ENCODE results near the gene TFF3.

The TFF3 gene

GRCh38 chr21:42315296-42315891, at the start of gene TFF3:
Gene TFF3, minus strand, starts transcription at chr21:42315409. Its CDS starts 35 bp downstream, at chr21:42315374.
- no peaks in the 10 kb centered on the region for H3K9me3 Mint-ChIP-seq
- no peaks in the 10 kb centered on the region for H3K4me1 Mint-ChIP-seq (ENCODE audit: low read depth)
- H3K27me3 Mint-ChIP-seq (ENCODE audit: low read depth): no peaks in the 10 kb centered on the region
- no peak within 1 kb of the TSS for H3K27ac Mint-ChIP-seq
- no peaks in the 10 kb centered on the region for H3K36me3 Mint-ChIP-seq (ENCODE audit: low read depth)
- H3K4me3 Mint-ChIP-seq: no peak within 1 kb of the TSS

- no peaks in the 10 kb centered on the region for H3K9me3 Mint-ChIP-seq
- H3K27ac Mint-ChIP-seq: no peak overlapping the region
- H3K4me3 Mint-ChIP-seq: no peak overlapping the region
- H3K27me3 Mint-ChIP-seq (ENCODE audit: low read depth): peaks cover 21% of the 10 kb centered on the region
- peaks cover 3% of the 10 kb centered on the region for H3K4me1 Mint-ChIP-seq (ENCODE audit: low read depth)
- no peaks in the 10 kb centered on the region for H3K36me3 Mint-ChIP-seq (ENCODE audit: low read depth)
Observed at GRCh38 chr21:42364304-42364865, 49.2 kb upstream of the TFF3 start.

DNA sequence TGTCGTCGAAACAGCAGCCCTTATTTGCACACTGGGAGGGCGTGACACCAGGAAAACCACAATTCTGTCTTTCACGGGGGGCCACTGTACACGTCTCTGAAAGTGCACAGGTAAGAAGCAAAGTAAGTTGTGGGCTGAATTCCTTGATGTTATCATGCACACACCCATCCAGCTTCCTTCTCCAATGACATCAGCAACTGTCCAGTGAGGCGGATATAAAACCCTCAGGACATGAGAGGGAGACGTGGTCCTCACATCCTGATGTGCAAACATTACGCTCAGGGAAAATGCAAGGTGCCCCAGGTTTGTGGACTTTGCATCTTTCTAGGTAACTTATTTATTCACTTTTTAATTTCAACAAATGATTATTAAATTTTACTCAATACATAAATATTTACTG, 48.1 kb upstream of the TFF3 start:
- H3K4me1 Mint-ChIP-seq (ENCODE audit: low read depth): peaks cover 3% of the 10 kb centered on the region
- no peaks in the 10 kb centered on the region for H3K36me3 Mint-ChIP-seq (ENCODE audit: low read depth)
- peaks cover 21% of the 10 kb centered on the region for H3K27me3 Mint-ChIP-seq (ENCODE audit: low read depth)
- H3K4me3 Mint-ChIP-seq: no peak overlapping the region
- no peak overlapping the region for H3K27ac Mint-ChIP-seq
- no peaks in the 10 kb centered on the region for H3K9me3 Mint-ChIP-seq

GRCh38 chr21:42362700-42363099, 47.5 kb upstream of the TFF3 start:
- H3K9me3 Mint-ChIP-seq: peaks cover 3% of the 10 kb centered on the region
- H3K36me3 Mint-ChIP-seq (ENCODE audit: low read depth): no peaks in the 10 kb centered on the region
- H3K27me3 Mint-ChIP-seq (ENCODE audit: low read depth): peaks cover 21% of the 10 kb centered on the region
- H3K4me3 Mint-ChIP-seq: no peak overlapping the region
- H3K27ac Mint-ChIP-seq: no peak overlapping the region
- H3K4me1 Mint-ChIP-seq (ENCODE audit: low read depth): no peaks in the 10 kb centered on the region

DNA sequence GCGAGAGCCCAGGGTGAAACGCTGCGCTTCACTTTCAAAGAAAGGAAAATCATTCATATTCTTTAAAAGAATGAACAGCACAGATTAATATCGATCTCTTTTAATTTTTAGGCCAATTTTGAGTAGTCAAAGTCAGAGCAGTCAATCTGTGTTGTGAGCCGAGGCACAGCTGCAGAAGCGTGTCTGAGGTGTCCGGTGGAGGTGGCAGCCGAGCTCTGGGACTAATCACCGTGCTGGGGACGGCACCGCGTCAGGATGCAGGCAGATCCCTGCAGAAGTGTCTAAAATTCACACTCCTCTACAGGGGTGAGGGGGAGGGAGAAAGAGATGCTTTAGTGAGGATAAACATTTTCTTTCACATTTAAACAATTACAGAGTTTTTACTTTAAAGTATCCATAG, 47.0 kb upstream of the TFF3 start:
- no peak overlapping the region for H3K4me3 Mint-ChIP-seq
- H3K27me3 Mint-ChIP-seq (ENCODE audit: low read depth): peaks cover 21% of the 10 kb centered on the region
- peaks cover 7% of the 10 kb centered on the region for H3K9me3 Mint-ChIP-seq
- peaks cover 2% of the 10 kb centered on the region for H3K4me1 Mint-ChIP-seq (ENCODE audit: low read depth)
- no peaks in the 10 kb centered on the region for H3K36me3 Mint-ChIP-seq (ENCODE audit: low read depth)
- no peak overlapping the region for H3K27ac Mint-ChIP-seq

DNA sequence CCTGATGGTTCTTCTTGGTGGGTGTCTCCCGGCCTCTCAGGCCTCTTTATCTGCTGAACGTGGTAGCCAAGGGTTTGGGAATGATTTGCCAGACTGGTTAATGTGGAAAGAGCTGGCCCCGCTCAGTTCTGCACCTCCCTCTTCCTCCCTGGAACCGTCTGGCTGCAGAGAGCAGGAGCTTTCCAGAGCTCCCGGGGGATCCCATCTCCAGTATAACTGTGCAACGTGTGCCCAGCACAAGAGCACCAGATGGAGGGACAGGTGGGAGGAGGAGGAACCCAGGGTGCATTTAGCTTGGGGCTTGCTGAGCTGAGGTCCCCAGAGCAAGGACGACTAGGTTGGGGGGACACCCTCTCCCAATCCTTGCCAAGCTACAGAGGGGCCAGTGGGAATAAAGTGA, 46.1 kb upstream of the TFF3 start:
- Mint-ChIP-seq H3K4me3 (no peak overlapping the region), H3K27ac (no peak overlapping the region), H3K27me3 (ENCODE audit: low read depth) (peaks cover 21% of the 10 kb centered on the region), H3K36me3 (ENCODE audit: low read depth) (no peaks in the 10 kb centered on the region), H3K9me3 (peaks cover 16% of the 10 kb centered on the region), H3K4me1 (ENCODE audit: low read depth) (peaks cover 2% of the 10 kb centered on the region)

- H3K4me1 Mint-ChIP-seq (ENCODE audit: low read depth): peaks cover 2% of the 10 kb centered on the region
- peaks cover 21% of the 10 kb centered on the region for H3K27me3 Mint-ChIP-seq (ENCODE audit: low read depth)
- no peak overlapping the region for H3K27ac Mint-ChIP-seq
- no peaks in the 10 kb centered on the region for H3K36me3 Mint-ChIP-seq (ENCODE audit: low read depth)
- H3K4me3 Mint-ChIP-seq: no peak overlapping the region
- peaks cover 25% of the 10 kb centered on the region for H3K9me3 Mint-ChIP-seq
Observed at GRCh38 chr21:42360317-42360716, 45.1 kb upstream of the TFF3 start.

DNA sequence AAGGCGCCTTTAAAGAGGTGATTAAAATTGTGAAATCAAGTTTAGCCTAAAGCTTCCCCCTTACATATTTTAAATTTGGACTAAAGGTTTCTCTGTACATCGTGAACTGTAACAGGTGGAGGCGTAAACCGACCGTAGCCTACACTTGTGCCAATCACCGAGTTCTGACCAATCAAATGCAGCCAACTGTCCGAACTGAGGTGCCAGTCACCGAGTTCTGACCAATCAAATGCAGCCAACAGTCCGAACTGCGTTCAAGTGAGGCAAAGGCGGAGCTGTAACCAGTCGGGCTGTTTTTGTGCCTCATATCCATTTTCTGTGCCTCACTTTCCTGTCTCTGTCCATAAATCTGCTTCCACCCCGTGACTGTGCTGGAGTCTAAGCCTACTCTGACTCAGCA, 43.7 kb upstream of the TFF3 start:
- Mint-ChIP-seq H3K9me3 (peaks cover 37% of the 10 kb centered on the region), H3K4me1 (ENCODE audit: low read depth) (peaks cover 2% of the 10 kb centered on the region), H3K27ac (no peak overlapping the region)

GRCh38 chr21:42358261-42358660, 43.1 kb upstream of the TFF3 start:
- Mint-ChIP-seq H3K27ac (no peak overlapping the region), H3K4me3 (no peak overlapping the region), H3K36me3 (ENCODE audit: low read depth) (peaks cover 5% of the 10 kb centered on the region), H3K27me3 (ENCODE audit: low read depth) (peaks cover 19% of the 10 kb centered on the region), H3K9me3 (peaks cover 42% of the 10 kb centered on the region), H3K4me1 (ENCODE audit: low read depth) (peaks cover 3% of the 10 kb centered on the region)

More for the DNA sequence above, 43.7 kb upstream of the TFF3 start:
- Mint-ChIP-seq H3K36me3 (ENCODE audit: low read depth) (peaks cover 5% of the 10 kb centered on the region), H3K4me3 (no peak overlapping the region), H3K27me3 (ENCODE audit: low read depth) (peaks cover 16% of the 10 kb centered on the region)

DNA sequence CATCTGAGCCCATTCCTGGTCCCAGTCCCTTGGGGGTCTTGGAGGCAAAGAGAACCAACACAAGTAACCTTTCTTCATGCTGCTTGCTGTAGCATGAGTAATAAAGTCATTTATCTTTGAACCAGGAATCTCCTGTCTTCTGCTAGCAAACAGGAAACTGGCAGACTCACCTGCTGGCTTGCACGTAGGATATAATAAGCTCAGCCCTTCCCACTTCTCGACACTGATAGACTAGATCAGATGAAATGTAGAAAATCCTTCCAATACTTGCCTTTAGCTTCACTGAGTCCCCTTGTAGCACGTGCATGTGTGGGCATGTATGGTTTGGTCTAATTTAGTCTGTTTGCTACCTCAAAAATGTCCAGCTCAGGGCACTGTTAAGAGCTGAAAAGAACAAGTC, 42.1 kb upstream of the TFF3 start:
- Mint-ChIP-seq H3K36me3 (ENCODE audit: low read depth) (peaks cover 5% of the 10 kb centered on the region), H3K27ac (no peak overlapping the region), H3K9me3 (peaks cover 42% of the 10 kb centered on the region), H3K4me3 (no peak overlapping the region), H3K27me3 (ENCODE audit: low read depth) (peaks cover 12% of the 10 kb centered on the region), H3K4me1 (ENCODE audit: low read depth) (peaks cover 3% of the 10 kb centered on the region)

DNA sequence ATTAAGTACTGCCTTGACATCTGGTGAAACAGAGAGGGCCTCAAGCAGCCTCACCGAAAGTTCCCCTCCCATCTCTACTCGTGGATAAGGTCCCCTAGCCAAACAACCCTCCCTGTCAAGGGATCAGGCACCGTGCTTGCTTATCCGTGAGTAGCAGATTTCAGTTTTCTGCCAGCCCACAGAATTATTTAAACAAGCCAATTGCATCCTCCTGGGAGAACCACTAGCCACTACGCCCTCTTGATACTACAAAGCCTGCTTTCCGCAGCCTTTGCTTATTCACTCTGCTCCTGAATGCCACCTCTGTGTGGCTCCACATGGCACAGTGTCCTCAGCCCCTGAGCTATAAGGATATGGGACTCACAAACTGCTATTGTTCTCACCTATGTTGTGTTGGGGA, 41.4 kb upstream of the TFF3 start:
- peaks cover 5% of the 10 kb centered on the region for H3K36me3 Mint-ChIP-seq (ENCODE audit: low read depth)
- H3K27me3 Mint-ChIP-seq (ENCODE audit: low read depth): peaks cover 6% of the 10 kb centered on the region
- no peak overlapping the region for H3K27ac Mint-ChIP-seq
- H3K9me3 Mint-ChIP-seq: peaks cover 42% of the 10 kb centered on the region
- H3K4me1 Mint-ChIP-seq (ENCODE audit: low read depth): peaks cover 3% of the 10 kb centered on the region
- no peak overlapping the region for H3K4me3 Mint-ChIP-seq

DNA sequence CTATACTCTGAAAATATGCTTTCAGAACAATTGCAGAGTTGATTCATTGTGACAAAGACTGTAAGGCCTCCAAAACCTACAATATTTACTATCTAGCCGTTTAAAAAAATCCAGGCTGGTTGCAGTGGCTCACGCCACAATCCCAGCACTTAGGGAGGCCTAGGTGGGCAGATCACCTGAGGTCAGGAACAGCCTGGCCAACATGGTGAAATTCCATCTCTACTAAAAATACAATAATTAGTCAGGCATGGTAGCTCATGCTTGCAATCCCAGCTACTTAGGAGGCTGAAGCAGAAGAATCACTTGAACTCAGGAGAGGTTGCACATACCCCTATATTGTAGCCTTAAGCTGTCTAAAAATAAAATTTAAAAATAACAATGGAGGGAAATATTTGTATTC, 40.8 kb upstream of the TFF3 start:
- no peak overlapping the region for H3K4me3 Mint-ChIP-seq
- no peak overlapping the region for H3K27ac Mint-ChIP-seq
- peaks cover 42% of the 10 kb centered on the region for H3K9me3 Mint-ChIP-seq
- H3K27me3 Mint-ChIP-seq (ENCODE audit: low read depth): peaks cover 6% of the 10 kb centered on the region
- peaks cover 5% of the 10 kb centered on the region for H3K36me3 Mint-ChIP-seq (ENCODE audit: low read depth)
- peaks cover 3% of the 10 kb centered on the region for H3K4me1 Mint-ChIP-seq (ENCODE audit: low read depth)

DNA sequence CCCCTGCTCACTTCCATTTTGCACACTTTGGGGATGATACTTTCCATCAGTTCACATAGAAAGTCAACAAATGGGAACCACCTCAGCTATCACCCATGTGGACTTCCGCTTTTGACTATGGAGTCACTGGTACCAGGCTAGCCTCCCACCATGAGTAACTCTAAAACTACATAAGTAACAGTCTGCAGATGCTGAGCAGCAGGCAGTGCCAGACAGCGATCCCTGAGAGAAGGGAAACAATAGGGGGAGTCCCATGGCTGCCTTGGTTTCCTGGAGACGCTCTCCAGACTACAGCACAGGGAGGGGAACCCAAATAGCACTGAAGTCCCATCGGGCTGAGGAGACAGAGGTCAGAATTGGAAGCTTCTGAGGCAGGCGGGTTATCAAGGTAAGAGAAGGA, 38.4 kb upstream of the TFF3 start:
- Mint-ChIP-seq H3K27ac (no peak overlapping the region), H3K4me1 (ENCODE audit: low read depth) (peaks cover 3% of the 10 kb centered on the region), H3K27me3 (ENCODE audit: low read depth) (peaks cover 6% of the 10 kb centered on the region), H3K36me3 (ENCODE audit: low read depth) (peaks cover 5% of the 10 kb centered on the region), H3K9me3 (peaks cover 42% of the 10 kb centered on the region), H3K4me3 (no peak overlapping the region)

DNA sequence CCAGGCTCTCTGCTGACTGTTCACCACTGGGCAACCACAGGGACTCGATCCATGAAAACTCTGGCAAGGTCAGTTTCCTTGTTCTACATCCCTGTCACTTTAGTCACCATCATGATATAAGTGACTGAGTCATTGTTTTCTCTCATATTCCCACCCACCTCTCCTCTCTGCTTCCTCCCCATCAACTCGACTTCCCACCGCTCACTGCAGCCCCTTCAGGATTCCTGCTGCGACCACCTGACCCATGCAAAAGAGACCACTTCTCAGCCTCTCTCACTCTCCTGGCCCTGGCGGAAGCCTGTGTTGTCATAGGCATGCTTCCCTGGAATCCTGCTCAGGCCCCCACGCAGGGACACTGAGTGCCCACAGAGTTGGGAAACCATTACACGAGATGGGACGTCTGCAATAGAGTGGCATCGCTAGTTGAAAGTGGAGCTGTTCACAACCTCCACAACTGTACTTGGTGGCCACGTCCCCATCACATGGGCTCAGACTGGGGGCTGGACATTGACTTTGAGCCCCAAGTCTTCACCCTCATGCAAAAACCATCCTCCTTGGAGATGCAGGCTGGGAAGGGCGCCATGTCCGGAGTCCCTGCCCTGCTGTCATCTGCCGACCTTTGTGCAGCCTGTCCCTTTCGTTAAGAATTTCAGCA, 37.4 kb upstream of the TFF3 start:
- Mint-ChIP-seq H3K9me3 (peaks cover 39% of the 10 kb centered on the region), H3K4me1 (ENCODE audit: low read depth) (peaks cover 3% of the 10 kb centered on the region), H3K27me3 (ENCODE audit: low read depth) (peaks cover 6% of the 10 kb centered on the region), H3K27ac (no peak overlapping the region), H3K36me3 (ENCODE audit: low read depth) (peaks cover 5% of the 10 kb centered on the region), H3K4me3 (no peak overlapping the region)
